ENCODE results near the gene GLI3.

Gene GLI3

DNA sequence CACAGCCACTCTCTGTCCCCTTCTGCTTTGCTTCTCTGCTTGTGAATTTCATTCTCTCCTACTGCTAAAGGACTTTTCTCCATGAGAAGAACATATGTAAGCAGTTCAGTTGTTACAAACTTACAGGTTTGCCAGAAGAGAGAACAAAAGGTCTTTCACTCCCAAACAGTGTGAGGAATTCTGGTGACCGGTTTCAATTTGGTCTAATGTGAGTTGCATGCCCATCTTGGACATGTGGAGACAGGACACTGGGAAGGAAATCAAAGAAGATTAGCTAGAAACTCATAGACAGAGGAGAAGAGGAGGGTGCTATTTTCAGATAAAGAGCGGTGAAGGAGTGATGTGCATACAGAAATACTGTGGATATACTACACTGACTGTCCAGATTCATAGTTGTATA lies 324.6 kb downstream of the GLI3 start:
- DNase-seq = no peak

- DNase-seq = no peak
These were observed 325.2 kb downstream of the GLI3 start for GRCh38 chr7:41911792-41912191.
